NCI-H2081 treated with DMSO at 0.1 percent for 48 hours (cell line): ENCODE measurements around the gene ZNF70.

Experiments used
- DNase-seq: peaks from one replicate; lab custom pipeline; 2025; lab: John Stamatoyannopoulos, UW

Gene ZNF70

DNA sequence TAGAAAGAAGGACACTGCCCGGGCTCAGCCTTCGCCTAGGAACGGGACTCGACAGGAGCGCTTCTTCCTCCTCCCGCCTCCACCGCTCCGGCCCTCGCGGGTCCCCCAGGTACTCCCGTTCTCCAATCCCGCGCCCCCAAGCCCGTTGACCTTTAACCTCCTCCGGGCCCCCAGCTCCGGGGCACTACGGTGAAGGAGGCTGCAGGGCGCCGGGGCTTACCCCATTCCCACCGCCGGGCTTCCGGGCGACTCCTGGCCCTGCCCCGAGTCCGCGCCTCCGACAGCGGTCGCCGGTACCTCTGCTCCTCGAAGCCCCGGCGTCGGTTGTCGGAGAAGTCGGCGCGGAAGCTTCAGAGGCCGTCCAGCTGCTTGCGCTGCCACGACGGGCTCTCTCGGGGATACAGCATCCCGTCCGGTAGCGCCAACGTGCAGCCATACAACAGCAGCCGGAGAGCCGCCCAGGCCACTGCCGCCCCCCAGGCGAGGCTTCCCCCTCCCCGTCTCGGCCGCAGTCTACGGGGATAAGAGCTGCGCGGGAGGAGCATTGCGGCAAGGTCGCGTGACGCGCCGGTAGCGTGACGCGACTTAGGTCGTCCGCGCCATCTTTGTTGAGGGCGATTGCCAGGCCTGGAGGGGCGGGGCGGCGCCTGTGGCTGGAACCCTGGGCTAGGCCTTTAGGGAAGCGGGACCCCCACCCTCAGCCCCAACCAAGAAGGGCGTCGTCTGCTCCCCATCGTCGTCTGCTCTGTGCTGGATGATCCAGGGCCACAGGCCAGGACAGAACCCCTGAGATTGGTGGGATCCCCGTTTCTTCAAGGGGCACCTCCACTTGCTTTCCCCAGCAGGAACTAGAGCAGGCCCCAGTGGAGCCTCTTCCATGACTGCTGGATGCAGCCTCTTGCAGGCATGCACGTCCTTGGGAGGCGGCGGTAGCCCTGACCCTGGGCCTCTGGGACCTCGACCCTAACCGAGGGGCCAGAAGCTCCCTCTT, 33.8 kb downstream of the ZNF70 start:
- DNase-seq = peak; percentile 8

DNA sequence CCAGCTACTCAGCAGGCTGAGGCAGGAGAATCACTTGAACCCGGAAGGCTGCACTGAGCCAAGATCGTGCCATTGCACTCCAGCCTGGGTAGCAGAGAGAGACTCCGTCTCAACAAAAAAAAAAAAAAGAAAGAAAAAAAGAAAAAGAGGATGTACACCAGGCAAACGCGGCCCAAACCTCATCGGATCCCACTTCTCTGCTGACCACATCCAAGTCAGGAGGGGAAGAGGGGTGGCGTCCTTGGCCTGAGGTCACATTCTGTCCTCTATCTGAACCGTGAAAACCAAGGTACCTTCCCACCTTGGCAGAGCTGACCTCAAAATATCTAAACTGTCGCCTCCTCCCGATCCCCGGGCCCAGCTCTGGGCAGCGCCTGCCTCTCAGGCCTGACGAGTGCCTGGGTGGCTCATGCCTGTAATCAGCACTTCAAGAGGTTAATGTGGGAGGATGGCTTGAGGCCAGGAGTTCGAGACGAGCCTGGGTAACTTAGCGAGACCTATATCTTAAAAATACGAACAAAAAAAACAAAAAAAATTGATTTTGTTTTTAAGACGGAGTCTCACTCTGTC, 35.0 kb downstream of the ZNF70 start:
- no peak for DNase-seq

DNA sequence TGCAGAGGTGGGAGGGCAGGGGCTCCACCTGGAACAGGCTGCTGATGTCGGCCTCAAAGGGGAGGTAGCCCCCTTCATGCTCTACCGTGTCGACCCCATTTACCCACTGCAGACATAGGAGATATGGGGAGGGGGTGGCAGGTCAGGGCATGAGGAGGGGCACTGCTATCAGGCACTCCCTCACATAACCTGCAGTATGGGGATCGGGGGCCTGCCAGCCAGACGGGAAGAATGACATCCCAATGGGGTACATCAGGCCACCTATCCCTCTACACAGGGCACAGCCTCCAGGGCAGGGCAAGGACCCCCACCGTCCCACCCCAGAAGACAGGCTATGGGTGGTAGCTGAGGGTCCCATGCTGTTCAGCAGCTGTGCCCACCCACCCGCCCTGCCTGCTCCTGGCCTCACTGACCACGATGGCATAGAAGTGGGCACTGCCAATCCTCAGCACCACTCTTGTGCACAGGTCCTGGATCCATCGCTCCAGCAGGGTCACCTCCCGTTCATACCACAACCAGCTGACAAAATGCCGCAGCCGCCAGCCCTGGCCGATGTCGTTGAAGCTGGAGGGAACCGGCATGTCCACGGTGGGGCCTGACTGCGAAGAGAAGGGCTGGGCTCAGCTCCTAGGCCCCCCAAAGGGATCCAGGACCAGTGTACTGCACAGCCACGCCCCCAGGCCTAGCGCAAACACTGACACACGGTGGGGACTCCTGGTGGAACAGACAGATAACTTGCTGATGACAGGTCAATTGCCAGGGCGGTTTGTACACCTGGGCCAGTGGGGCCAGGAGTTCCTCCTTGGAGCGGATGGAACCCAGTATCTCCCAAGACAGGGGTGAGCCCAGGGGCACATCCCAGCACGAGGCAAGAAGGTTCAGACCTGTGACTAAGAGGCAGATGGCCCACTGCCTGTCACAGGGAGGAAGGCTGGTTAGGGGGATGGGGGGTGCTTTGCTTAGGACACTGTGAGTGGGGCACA, 36.0 kb downstream of the ZNF70 start:
- no peak for DNase-seq

DNA sequence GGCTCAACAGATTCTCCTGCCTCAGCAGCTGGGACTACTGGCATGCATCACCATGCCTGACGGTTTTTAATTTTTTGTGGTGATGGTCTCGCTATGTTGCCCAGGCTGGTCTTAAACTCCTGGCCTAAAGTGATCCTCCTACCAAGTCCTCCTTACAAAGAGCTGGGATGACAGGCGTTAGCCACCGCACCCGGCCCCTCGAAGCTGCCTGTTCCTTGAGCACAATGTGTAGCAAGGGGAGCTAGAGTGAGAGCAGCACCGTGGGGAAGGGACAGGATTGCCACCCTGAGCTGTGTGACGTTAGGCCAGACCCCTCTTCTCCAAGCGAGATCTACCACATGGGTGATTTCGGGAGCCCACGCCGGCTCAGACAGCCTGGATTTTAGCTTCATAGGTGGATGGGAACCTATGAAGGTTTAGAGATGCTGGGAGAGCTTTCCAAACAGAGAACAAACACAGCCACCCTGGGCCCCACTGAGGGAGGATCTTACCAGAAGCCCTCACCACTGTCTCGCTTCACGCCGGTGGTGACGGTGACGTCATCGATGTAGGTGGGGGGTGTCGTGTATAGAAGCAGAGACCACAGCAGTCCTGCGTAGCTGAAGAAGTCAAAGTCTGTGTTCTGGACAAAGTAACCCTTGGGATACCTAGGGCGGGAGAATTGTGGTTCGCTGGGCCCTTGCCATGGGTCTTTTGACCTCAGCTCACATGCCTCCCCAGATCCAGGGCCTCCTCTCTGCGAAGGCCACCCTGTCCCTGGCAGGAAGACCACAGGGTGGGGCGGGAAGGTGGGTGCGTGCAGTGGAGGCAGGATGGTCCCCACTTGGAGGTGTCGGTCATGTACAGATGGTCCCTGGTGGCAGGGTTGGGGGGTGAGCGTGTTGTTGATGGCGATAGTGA, 37.0 kb downstream of the ZNF70 start:
- no peak for DNase-seq

DNA sequence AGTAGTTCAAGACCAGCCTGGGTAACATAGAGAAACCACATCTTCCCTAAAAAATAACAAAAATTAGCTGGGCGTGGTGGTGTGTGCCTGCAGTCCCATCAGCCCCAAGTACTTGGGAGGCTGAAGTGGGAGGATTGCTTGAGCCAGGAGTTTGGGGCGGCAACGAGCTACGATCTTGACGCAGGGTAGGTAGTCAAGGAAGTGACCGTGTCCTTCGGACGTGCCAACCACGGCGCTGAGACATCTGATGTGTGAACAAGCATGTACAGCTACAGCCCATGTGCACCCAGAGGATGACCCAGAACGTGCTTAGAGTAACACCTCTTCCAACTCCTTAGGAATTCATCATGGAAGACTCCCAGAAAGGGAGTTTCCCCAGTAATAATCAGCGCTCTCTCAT, 38.7 kb downstream of the ZNF70 start:
- DNase-seq = no peak

DNA sequence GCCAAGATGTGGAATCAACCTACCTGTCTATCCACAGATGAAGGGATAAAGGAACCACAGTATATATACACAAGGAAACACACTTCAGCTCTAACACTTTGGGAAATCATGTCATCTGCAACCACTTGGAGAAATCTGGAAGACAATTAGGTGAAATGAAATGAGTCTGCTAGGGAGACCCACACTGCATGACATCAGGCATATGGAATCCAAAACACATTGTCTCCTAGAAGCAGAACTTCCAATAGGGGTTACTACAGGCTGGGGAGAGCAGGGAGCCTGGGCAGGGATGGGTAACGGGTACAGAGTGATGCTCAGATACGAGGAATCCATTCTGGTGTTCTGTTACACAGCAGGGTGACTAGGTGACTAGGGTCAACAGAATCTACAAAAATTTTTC, 41.8 kb downstream of the ZNF70 start:
- DNase-seq = no peak

- no peak for DNase-seq
These were observed 42.6 kb downstream of the ZNF70 start for GRCh38 chr22:23708270-23708669.

GRCh38 chr22:23705358-23705757, 45.6 kb downstream of the ZNF70 start:
- no peak for DNase-seq

DNA sequence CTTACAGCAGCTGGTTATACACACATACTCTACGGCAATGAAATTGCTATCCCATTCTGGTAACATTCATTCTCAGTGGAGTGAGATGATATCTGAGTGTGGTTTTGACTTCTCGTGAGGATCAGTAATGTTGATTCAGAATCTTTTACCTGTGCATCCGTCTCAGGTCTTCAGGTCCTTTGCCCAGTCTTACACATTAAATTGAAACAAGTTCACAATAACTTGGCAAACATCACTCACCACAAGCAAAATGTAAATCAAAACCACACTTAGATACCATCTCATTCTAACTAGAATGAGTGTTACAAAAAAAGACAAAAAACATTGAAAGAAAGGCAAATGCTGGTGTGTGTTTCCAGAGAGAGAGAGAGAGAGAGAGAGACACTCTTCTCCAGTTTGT, 46.1 kb downstream of the ZNF70 start:
- DNase-seq = no peak

- no peak for DNase-seq
These were observed 46.9 kb downstream of the ZNF70 start for GRCh38 chr22:23704062-23704461.

GRCh38 chr22:23700706-23701105, 50.2 kb downstream of the ZNF70 start:
- no peak for DNase-seq

GRCh38 chr22:23698673-23699235, 52.2 kb downstream of the ZNF70 start:
- DNase-seq = no peak

- no peak for DNase-seq
These were observed 52.8 kb downstream of the ZNF70 start for GRCh38 chr22:23698094-23698493.

DNA sequence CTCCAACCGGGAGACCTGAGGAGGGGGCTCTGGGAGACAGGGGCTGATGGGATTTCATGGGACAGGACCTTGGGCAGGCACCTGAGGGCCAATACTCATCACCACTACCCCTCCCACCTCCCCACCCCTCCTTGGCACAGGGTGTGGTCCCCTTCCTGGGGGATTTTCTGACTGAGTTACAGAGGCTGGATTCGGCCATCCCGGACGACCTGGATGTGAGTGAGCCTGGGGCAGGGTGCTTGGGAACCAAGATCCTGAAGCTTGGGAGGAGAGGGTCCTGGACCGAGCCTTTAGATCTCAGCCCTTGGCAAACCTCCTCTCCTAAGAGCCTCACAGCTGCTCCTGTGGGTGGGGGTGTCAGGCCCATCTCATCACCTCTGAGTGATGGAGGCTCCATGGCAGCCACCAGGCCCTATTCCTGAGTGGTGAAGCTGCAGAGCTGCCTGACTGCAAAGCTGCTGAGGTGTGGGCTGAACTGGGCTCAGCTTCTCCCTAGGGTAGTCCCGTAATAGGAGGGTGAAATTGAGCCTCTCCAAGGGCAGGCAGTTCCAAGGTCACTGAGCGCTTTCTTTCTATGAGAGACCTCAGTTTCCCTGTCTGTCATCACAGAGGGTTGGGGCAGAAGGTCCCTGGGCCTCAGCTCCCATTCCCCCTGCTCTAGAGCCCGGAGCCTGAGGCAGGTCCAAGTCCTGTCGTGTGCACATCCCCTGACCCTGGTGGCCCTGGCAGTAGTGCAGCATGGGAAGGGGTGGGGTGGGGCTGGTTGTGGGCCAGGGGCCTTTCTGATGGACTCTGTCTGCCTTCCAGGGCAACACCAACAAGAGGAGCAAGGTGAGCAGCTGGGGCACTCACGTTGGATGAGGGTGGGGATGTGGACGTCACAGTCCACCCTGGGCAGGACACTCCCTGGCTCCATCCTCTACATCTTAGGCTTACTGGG, 53.6 kb downstream of the ZNF70 start:
- DNase-seq = no peak

DNA sequence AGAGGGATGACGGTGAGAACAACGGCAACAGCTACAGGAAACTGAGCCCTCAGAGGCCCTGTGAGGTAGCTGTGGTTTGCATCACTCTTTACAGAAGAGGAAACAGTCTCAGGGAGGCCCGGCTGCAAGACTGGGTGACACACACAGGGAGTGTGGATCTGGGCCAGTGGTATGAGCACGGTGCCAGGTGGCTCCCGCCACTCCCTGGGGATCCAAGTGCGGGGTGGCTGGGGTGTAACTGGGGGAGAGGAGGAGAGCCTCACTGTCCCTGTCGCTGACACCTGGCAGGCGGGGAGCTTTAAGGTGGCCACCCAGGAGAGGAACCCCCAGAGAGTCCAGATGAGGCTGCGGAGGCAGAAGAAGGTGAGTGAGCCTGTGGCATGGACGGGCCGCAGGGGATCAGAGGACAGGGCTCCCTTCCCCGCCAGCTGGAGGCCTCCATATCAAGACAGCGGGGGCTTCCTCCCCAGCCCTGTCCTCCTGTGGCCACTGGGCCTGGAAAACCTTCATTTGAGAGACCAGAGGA, 54.5 kb downstream of the ZNF70 start:
- DNase-seq = no peak

DNA sequence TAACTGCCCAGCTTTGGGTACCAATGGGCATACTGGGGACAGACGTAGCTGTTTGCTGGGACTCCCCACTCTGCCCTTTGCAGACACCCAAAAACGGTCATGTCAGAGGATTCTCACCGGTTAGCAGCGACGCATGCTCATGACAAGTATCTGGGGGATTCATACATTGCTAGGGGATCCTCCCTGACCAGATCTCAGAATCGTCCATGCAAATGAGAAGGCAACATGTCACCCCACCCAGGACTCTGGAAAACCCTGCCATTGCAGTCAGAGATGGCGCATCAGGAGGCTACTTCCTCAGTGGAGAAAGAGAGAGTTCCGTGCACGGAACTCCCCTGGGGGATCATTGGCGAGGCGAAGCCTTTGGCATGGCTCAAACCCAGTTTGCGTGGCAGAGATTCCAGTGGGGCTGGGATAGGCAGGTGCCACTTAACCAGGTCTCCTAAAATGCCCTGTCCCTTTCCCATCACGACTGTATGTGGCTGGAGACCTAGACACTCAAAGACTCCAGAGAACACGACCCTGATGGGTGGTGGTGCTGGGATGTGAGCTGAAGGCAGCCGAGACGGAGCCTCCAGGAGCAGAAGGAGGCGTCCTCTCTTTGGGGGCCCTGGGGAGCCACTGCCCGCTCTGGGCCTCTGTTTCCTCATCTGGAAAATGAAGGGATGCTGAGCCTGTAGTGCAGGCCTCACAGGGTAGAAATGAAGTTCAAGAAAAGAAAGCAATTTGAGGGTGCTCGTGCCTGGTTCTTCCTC, 55.2 kb downstream of the ZNF70 start:
- no peak for DNase-seq

- DNase-seq = no peak
These were observed 55.8 kb downstream of the ZNF70 start for GRCh38 chr22:23695141-23695540.

DNA sequence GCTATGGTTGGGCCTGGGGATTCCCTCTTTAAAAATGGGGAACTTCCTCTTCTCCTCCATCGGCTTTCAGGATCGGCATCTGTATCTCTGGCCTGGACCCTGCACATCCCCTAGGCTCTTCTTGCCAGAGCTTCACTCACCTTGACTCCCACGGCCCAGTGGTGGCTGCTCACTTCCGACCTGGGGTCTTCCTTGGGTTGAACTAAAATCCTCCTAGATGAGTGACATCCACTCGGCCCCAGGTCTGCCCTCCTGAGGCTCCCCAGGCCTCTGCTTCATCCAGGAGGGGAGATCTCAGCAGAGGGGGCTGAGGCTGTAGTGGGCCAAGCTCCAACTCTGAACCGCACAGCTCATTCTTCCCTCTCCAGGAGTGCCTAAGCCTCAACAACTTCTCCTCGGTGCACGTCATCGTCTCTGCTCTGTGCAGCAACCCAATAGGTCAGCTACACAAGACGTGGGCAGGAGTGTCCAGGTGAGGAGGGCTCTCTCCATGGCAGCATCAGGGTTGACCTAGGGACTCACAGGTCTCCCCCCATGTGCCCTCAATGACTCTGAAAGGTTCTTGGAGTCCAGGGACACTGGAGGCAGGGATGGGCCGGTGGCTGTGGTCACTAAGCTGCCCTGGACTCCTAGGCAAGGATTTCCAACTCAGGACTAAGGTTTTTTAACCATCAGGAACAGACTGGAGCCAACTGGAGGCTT, 56.8 kb downstream of the ZNF70 start:
- no peak for DNase-seq
